Activated CD8-positive, alpha-beta T cell treated with anti-CD3 and anti-CD28 coated beads for 36 hours (primary cell): ENCODE results near the gene SOBP. TPM values are rescaled to one million over a fixed set of nuclear protein-coding genes. Genes with fewer than 3 reads are reported as not detected.
"Not testable (repeated sequence)": the region's sequence is repeated elsewhere in the genome, so short reads cannot be mapped to it uniquely, and the experiment has no call there.

Experiments
- ATAC-seq: fragments of 200-7000 bp; cut with Tn5 transposase; one replicate; pipeline ENCODE4 v1.10.0; 2021; ENCODE audit warnings: mild to moderate bottlenecking, moderate library complexity
- CTCF ChIA-PET: fragments of 350-600 bp; sonication (Branson Sonifier 250); formaldehyde crosslinking; loops from one replicate; lab custom pipeline; 2021; ENCODE audit warnings: antibody characterized with exemption; lab: Charles Lee
- POLR2A ChIA-PET: fragments of 350-600 bp; sonication (Branson Sonifier 250); formaldehyde crosslinking; loops from one replicate; lab custom pipeline; 2021; ENCODE audit warnings: antibody characterized with exemption; lab: Charles Lee
- DNase-seq: peaks from one replicate; pipeline ENCODE4 v3.0.0-alpha.2; 2020
- H3K27ac Mint-ChIP-seq: one replicate; pipeline ENCODE4 v1.8.0; 2021; ENCODE audit warnings: mild to moderate bottlenecking, mixed read lengths
- H3K27me3 Mint-ChIP-seq: one replicate; pipeline ENCODE4 v1.8.0; 2021; ENCODE audit warnings: mixed read lengths
- H3K36me3 Mint-ChIP-seq: one replicate; pipeline ENCODE4 v1.8.0; 2021; ENCODE audit warnings: low read depth, mixed read lengths
- H3K4me1 Mint-ChIP-seq: one replicate; pipeline ENCODE4 v1.8.0; 2021; ENCODE audit warnings: low read depth, mixed read lengths
- H3K4me3 Mint-ChIP-seq: one replicate; pipeline ENCODE4 v1.8.0; 2021; ENCODE audit warnings: mild to moderate bottlenecking, moderate library complexity, mixed read lengths
- H3K9me3 Mint-ChIP-seq: one replicate; pipeline ENCODE4 v1.8.0; 2021; ENCODE audit warnings: mixed read lengths
- CTCF ChIP-seq: fragments of 200-600 bp; IDR thresholded peaks from one replicate; pipeline ENCODE4 v1.8.0; 2022; ENCODE audit warnings: antibody characterized with exemption, mild to moderate bottlenecking
- intact Hi-C: fragments of 100-400 bp; cut with micrococcal nuclease; formaldehyde crosslinking; loops from one replicate; pipeline ENCODE4 v1.10.0; 2022
- total RNA-seq, 2 experiments: library from RNA; stranded (reverse); gene quantifications; one replicate each; pipeline ENCODE4 v1.2.3, GENCODE V29; 2021

SOBP gene
- total RNA-seq, 2 experiments from 2014 or later = 0.77 to 1.1 TPM

GRCh38 chr6:107470364-107470763 lies 19.6 kb upstream of the SOBP start:
- Mint-ChIP-seq H3K27ac (no peak overlapping the region), H3K9me3 (no peaks in the 10 kb centered on the region), H3K4me3 (no peak overlapping the region), H3K27me3 (peaks cover 5% of the 10 kb centered on the region), H3K36me3 (no peaks in the 10 kb centered on the region), H3K4me1 (no peaks in the 10 kb centered on the region)
- CTCF ChIA-PET = interaction anchor here (1.0 kb wide), 1 partner anchor 11 kb away, joined by 3 read pairs; the partner anchor contains the start of gene PDSS2
- no peak for DNase-seq
- POLR2A ChIA-PET = no interaction called here
- no peak for ATAC-seq
- intact Hi-C loops = no loop called here
- TF ChIP-seq CTCF = no peak

- Mint-ChIP-seq H3K4me3 (no peak overlapping the region), H3K27me3 (peaks cover 7% of the 10 kb centered on the region), H3K27ac (no peak overlapping the region), H3K9me3 (no peaks in the 10 kb centered on the region), H3K36me3 (no peaks in the 10 kb centered on the region), H3K4me1 (no peaks in the 10 kb centered on the region)
- ATAC-seq (no peak), DNase-seq (no peak)
- no peak for TF ChIP-seq CTCF
- intact Hi-C loops = no loop called here
- ChIA-PET CTCF (interaction anchor here (1.7 kb wide), 1 partner anchor 13 kb away, joined by 5 read pairs; no protein-coding TSS in a partner anchor), POLR2A (interaction anchor here (1.5 kb wide), 1 partner anchor 10 kb away, joined by 4 read pairs; no protein-coding TSS in a partner anchor)
Observed at GRCh38 chr6:107473660-107474059, 16.3 kb upstream of the SOBP start.

DNA sequence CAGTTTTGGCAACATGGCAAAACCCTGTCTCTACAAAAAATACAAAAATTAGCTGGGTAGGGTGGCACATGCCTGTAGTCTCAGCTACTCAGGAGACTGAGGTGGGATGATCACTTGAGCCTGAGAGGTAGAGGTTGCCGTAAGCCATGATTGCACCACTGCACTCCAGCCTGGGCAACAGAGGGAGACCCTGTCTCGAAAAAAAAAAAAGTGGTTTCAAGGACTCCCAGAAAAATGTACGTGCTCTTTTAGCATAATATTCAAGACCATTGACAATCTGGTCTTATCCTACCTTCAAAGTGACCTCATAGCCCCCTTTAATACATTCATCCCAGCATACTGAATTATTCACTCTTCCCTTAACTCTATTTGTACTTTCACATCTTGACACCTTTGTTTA lies 14.6 kb upstream of the SOBP start:
- DNase-seq, intact Hi-C loops, H3K4me3 Mint-ChIP-seq, ATAC-seq, H3K27me3 Mint-ChIP-seq, H3K27ac Mint-ChIP-seq, H3K36me3 Mint-ChIP-seq, H3K4me1 Mint-ChIP-seq, H3K9me3 Mint-ChIP-seq, CTCF ChIA-PET, POLR2A ChIA-PET: not testable (repeated sequence)

DNA sequence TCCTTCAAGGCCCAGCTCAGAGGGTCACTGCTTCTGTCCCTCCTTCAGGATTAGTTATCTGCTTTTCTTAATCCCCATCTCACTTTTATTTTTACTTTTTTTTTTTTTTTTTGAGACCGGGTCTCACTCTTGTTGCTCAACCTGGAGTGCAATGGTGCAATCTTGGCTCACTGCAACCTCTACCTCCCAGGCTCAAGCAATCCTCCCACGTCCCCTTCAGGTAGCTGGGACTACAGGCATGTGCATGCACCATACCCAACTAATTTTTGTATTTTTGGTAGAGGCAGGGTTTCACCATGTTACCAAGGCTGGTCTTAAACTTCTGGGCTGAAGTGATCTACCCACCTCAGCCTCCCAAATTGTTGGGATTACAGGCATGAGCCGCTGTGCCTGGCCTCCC lies 14.1 kb upstream of the SOBP start:
- H3K27me3 Mint-ChIP-seq = peaks cover 12% of the 10 kb centered on the region
- ATAC-seq, DNase-seq, intact Hi-C loops, H3K9me3 Mint-ChIP-seq, H3K4me3 Mint-ChIP-seq, POLR2A ChIA-PET, H3K4me1 Mint-ChIP-seq, H3K36me3 Mint-ChIP-seq, H3K27ac Mint-ChIP-seq, CTCF ChIA-PET: not testable (repeated sequence)

- Mint-ChIP-seq H3K27ac (no peak overlapping the region), H3K9me3 (no peaks in the 10 kb centered on the region), H3K4me3 (no peak overlapping the region), H3K4me1 (no peaks in the 10 kb centered on the region), H3K36me3 (no peaks in the 10 kb centered on the region), H3K27me3 (peaks cover 19% of the 10 kb centered on the region)
- intact Hi-C loops = no loop called here
- no peak for TF ChIP-seq CTCF
- CTCF ChIA-PET = no interaction called here
- POLR2A ChIA-PET = no interaction called here
- ATAC-seq = no peak
- DNase-seq = no peak
Observed at GRCh38 chr6:107479089-107479690, 10.7 kb upstream of the SOBP start.

- Mint-ChIP-seq H3K4me3 (no peak overlapping the region), H3K36me3 (no peaks in the 10 kb centered on the region), H3K27me3 (peaks cover 48% of the 10 kb centered on the region), H3K4me1 (peaks cover 11% of the 10 kb centered on the region), H3K9me3 (no peaks in the 10 kb centered on the region), H3K27ac (no peak overlapping the region)
- intact Hi-C loops = no loop called here
- TF ChIP-seq CTCF = no peak
- ChIA-PET POLR2A (no interaction called here), CTCF (no interaction called here)
- ATAC-seq (no peak), DNase-seq (no peak)
Observed at GRCh38 chr6:107485157-107485556, 4.8 kb upstream of the SOBP start.
